H1 (cell line): ENCODE results near the gene CHAT.

ENCODE experiments used
- BCL11A ChIP-seq, 2 experiments: IDR thresholded peaks; one replicate each; pipeline ENCODE4 v1.6.1; 2011; ENCODE audit warnings: low read depth in 2 of 2, low read length in 2 of 2, mild to moderate bottlenecking in 2 of 2
- JUND ChIP-seq: IDR thresholded peaks from 2 replicates; pipeline ENCODE4 v1.6.1; 2011; ENCODE audit warnings: mild to moderate bottlenecking, improper control_type of control experiment, low read length
- MAFK ChIP-seq: IDR thresholded peaks from 2 replicates; pipeline ENCODE4 v1.6.1; 2012; ENCODE audit warnings: low read depth, mild to moderate bottlenecking, improper control_type of control experiment, low read length
- POLR2A ChIP-seq, 2 experiments: IDR thresholded peaks; 1 replicate in 1 of 2; 2 replicates in 1 of 2; pipeline ENCODE4 v1.6.1; 2011; ENCODE audit warnings: low read depth in 2 of 2, low read length in 2 of 2, mild to moderate bottlenecking in 2 of 2; ENCODE audit errors: control extremely low read depth in 1 of 2
- POLR2AphosphoS5 ChIP-seq: IDR thresholded peaks from 2 replicates; pipeline ENCODE4 v1.6.1; 2011; ENCODE audit warnings: low read depth, low read length
- RAD21 ChIP-seq, 2 experiments: IDR thresholded peaks in 1 of 2; conservative IDR thresholded peaks in 1 of 2; 2 replicates each; pipeline ENCODE4 v1.6.1; 2011; ENCODE audit warnings: low read depth in 2 of 2, low read length in 2 of 2, improper control_type of control experiment in 1 of 2, inconsistent platforms in 1 of 2, mild to moderate bottlenecking in 1 of 2, moderate library complexity in 1 of 2
- SIN3A ChIP-seq, 2 experiments: IDR thresholded peaks in 1 of 2; conservative IDR thresholded peaks in 1 of 2; 2 replicates each; pipeline ENCODE4 v1.6.1; 2011 to 2012; ENCODE audit warnings: low read length in 2 of 2, improper control_type of control experiment in 1 of 2, low read depth in 1 of 2, mild to moderate bottlenecking in 1 of 2
- SP1 ChIP-seq: IDR thresholded peaks from 2 replicates; pipeline ENCODE4 v1.6.1; 2011; ENCODE audit warnings: low read depth, low read length
- YY1 ChIP-seq: IDR thresholded peaks from 2 replicates; pipeline ENCODE4 v1.6.1; 2011; ENCODE audit warnings: low read depth, mild to moderate bottlenecking, low read length
- ZNF274 ChIP-seq: IDR thresholded peaks from 2 replicates; pipeline ENCODE4 v1.7.0; 2012; ENCODE audit warnings: low read length, borderline replicate concordance; ENCODE audit errors: extremely low read depth
- TF ChIP-seq, protein P1 (sequence below), 3 experiments: IDR thresholded peaks; 1 replicate in 2 of 3; 2 replicates in 1 of 3; pipeline versions ENCODE4 v1.5.1 to v1.6.1; 2011; ENCODE audit warnings: low read length in 3 of 3, mild to moderate bottlenecking in 3 of 3, inconsistent platforms in 2 of 3, low read depth in 1 of 3, moderate library complexity in 1 of 3; ENCODE audit not compliant: insufficient read depth in 1 of 3; ENCODE audit errors: control extremely low read depth in 1 of 3
- TF ChIP-seq, protein P2 (sequence below): IDR thresholded peaks from 2 replicates; pipeline ENCODE4 v1.6.1; 2011; ENCODE audit warnings: low read depth, mild to moderate bottlenecking, low read length; ENCODE audit not compliant: insufficient read depth

DNA sequence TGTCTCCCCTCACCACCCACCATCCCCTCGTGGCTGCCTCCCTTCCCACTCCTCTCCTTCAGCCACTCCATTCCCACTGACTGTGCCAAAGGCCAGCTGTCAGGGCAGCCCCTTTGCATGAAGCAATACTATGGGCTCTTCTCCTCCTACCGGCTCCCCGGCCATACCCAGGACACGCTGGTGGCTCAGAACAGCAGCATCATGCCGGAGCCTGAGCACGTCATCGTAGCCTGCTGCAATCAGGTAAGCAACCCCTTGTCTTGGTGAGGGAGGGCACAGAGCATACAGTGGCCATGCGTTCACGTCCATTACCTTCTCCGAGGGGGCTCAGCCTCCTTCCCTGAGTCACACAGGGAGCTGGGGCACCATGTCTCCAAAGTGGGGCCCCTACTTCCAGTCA lies 11.6 kb downstream of the CHAT start:
- TF ChIP-seq POLR2AphosphoS5 (no peak), SIN3A (conservative IDR thresholded peaks at IDR 0.05 in 1 of 2, IDR thresholded peaks at IDR 0.05 in 1 of 2; ENCODE audit: low read depth in 1 of 2, low read length in 2 of 2) (no peak), BCL11A (IDR thresholded peaks at IDR 0.05; ENCODE audit: low read depth in 2 of 2, low read length in 2 of 2) (no peak), RAD21 (IDR thresholded peaks at IDR 0.05 in 1 of 2, conservative IDR thresholded peaks at IDR 0.05 in 1 of 2; ENCODE audit: low read depth in 2 of 2, low read length in 2 of 2) (no peak), ZNF274 (no peak), POLR2A (IDR thresholded peaks at IDR 0.05; ENCODE audit: control extremely low read depth in 1 of 2, low read depth in 2 of 2, low read length in 2 of 2) (no peak), YY1 (no peak), JUND (no peak), SP1 (no peak), MAFK (no peak)
- TF ChIP-seq, protein P1, sequence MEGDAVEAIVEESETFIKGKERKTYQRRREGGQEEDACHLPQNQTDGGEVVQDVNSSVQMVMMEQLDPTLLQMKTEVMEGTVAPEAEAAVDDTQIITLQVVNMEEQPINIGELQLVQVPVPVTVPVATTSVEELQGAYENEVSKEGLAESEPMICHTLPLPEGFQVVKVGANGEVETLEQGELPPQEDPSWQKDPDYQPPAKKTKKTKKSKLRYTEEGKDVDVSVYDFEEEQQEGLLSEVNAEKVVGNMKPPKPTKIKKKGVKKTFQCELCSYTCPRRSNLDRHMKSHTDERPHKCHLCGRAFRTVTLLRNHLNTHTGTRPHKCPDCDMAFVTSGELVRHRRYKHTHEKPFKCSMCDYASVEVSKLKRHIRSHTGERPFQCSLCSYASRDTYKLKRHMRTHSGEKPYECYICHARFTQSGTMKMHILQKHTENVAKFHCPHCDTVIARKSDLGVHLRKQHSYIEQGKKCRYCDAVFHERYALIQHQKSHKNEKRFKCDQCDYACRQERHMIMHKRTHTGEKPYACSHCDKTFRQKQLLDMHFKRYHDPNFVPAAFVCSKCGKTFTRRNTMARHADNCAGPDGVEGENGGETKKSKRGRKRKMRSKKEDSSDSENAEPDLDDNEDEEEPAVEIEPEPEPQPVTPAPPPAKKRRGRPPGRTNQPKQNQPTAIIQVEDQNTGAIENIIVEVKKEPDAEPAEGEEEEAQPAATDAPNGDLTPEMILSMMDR (IDR thresholded peaks at IDR 0.05; ENCODE audit: control extremely low read depth in 1 of 3, insufficient read depth in 1 of 3, low read depth in 1 of 3, low read length in 3 of 3), result no peak
- TF ChIP-seq, protein P2, sequence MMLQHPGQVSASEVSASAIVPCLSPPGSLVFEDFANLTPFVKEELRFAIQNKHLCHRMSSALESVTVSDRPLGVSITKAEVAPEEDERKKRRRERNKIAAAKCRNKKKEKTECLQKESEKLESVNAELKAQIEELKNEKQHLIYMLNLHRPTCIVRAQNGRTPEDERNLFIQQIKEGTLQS, result no peak
